Hematopoietic multipotent progenitor cell (in vitro differentiated cells): Measurements from ENCODE around the gene SFMBT2. TPM values are rescaled to one million over a fixed set of nuclear protein-coding genes. Genes with fewer than 3 reads are reported as not detected.

Experiments
- DNase-seq, 3 donors: peaks; one replicate each; pipeline ENCODE4 v3.0.0-alpha.2; 2011 to 2015; ENCODE audit warnings: low read depth in 2 of 3, low spot score in 2 of 3
- total RNA-seq: library from RNA; depleted of rRNA; stranded (reverse); fragments of >200 nt; gene quantifications from one replicate; pipeline ENCODE4 v1.2.3, GENCODE V29; 2012

The SFMBT2 gene
- total RNA-seq, 1 donor, result 4.3 TPM

DNA sequence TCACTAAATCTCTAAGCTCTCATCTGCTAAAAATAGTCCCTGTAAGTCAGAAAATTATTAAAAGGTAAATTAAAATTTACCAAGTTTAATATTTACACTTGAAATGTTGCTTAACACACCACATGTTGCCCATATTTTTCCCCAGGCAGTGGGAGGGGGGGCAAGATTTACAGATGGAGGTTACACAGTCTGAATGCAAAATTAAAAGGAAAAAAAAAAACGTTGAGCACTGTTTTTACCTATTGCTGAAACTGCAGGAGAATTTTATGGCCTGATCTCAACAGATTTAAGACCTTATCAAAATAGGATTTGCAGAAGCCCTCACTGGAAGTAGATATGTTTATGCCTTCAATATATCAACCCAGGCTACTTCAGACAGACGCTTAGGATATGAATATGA lies 133.4 kb downstream of the SFMBT2 start:
- no peak for DNase-seq

DNA sequence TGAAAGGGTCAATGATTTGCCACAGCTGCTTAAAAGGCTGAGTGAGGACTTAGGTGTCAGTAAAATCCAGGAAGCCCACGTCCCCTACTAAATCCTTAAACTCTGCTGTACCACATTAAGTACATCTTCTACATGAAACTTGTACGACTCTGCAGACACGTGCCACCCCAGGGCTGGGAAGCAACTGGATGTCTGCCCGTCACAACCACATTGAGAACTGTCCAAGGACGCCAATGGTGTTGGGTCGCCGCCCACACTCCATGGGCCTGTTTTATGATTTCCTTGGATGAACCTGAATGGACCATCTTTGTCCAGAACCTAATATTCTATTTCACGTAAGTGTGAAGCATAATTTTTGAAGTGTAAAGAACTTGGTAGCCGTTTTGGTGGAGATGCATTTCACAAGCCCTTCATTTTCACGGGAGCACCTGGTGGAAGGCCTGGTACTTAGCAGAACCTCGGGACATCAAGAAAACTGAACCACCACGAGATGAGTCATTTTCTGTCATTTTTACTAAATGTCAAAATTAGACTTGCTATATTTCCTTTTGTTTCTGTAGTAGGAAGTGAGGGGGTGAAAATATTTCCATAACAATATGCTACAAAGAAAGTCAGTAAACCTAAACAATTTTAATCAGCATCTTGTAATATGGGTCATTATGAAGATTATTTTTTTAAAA lies 134.9 kb downstream of the SFMBT2 start:
- no peak for DNase-seq

DNA sequence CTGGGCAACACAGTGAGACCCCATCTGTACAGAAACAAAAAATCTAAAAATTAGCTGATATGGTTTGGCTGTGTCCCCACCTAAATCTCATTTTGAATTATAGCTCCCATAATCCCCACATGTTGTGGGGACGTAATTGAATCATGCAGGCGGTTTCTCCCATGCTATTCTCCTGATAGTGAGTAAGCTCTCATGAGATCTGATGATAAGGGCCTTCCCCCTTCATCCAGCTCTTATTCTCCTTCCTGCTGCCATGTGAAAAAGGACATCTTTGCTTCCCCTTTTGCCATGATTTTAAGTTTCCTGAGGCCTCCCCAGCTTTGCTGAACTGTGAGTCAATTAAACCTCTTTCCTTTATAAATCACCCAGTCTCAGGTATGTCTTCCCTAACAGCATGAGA lies 136.5 kb downstream of the SFMBT2 start:
- no peak for DNase-seq

DNA sequence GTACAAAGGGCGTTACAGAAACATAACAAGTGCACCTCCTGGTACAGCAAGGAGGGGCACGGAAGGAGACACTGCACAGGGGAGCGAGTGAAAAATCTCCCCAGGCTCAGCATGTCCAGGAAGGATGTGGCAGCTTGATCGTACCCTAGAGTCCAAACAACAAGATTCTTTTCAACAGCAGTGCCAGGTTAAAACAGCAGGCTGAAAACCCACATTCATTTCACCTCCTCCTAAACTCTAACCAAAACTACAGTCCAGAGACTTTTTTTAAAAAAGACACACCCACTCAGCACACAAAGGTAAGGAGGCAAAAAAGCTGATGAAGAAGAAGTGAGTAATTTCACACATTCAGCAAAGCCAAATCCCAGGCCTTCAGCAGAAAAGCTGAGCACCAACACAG lies 138.8 kb downstream of the SFMBT2 start:
- DNase-seq, result no peak

DNA sequence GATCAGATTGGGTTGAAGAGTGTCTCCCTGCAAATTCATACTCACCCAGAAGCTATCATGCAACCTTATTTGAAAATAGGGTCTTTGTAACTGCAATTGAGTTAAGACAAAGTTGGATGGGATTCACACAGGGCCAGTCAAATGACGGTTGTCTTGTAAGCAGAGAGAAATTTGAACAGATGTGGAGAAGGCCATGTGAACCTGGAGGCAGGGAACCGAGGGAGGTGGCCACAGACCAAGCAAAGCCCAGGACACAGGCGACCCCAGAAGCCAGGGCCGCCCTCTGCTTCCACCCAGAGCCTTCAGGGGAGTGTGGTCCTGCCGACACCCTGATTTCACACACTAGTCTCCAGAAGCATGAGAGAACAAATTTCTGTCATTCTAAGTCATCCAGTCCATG lies 140.8 kb downstream of the SFMBT2 start:
- no peak for DNase-seq

DNA sequence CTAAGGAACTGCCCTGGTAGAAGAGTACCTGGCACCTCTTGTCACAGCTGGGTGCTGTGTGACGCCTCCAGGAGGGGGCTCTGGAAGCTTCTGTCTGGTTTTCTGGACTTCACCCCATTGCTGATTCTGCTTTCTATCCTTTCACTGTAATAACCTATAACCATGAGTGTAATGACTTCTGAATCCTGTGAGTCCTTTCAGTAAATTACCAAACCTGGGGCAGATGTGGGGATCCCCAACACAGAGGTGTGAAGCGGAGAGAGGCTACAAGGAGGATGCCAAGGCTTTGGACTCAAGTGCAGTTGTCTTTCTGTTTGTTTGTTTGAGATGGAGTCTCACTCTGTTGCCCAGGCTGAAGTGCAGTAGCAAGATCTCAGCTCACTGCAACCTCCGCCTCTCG lies 143.7 kb downstream of the SFMBT2 start:
- DNase-seq, result no peak

DNA sequence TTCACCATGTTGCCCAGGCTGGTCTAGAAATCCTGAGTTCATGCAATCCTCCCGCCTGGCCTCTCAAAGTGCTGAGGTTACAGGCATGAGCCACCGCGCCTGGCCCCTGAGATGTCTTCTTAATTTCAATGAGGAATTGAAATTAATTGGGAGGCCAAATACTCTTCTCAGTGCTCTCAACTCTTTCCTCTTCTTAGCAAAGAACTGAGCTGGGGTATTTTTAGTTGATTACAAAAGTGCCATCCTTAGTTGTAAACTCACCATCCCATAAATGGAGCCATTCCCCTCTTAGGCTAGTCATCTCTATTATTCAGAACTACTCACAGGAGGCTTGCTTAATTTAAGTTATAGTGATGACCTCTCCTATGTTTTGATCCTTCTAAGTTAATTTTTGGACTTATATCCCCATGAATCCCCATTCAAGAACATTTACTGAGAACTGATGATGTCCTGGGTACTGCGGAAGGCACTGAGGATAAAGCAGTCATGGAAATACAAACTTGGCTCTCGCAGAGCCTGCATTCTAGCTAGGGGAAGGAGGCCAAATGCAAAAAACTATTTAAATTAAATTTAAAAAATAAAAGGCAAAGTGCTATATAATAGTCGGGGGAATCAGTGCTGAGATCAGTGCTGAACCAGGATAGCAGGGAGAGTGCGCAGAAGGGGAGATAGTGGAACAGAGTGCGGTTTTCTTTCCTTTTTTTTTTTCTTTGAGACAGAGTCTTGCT lies 145.3 kb downstream of the SFMBT2 start:
- no peak for DNase-seq

DNA sequence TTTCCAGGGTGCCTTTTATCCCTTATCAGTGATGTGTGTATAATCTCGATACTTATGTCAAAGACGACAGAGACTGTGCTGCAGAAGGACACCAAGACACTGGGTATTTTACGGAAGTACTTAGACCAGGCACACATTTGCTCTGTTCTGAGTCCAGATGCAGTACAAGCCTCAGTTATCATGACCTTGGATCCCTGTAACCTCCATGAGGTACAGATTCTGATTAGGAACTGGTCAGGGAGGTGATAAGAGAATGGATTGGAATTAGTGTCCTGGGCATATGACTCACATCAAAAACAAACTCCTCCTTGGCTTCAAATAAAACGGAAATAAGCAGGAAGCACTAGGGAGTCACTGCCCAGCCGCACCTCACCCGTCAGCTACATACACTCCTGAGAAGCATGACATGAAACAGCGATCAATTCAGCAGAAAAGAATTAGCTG lies 146.5 kb downstream of the SFMBT2 start:
- DNase-seq, result no peak

DNA sequence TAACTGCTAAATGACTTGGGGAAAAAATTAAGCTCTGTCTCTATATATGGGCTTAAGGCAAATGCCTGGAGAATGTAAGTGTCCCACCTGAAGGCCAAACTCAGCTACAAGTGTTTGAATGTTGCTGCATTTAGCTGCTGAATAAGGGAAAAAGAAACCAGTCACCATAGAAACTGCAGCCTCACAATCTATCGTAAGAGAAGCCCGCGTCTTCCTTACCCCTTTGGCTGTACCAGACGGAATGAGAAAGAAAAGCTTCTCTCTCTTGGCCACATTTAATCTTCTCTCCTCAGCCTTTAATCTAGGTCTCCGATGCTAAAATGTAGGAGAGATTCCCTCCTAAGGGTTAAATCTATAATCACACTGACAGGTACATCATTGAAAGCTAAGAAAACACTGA lies 147.2 kb downstream of the SFMBT2 start:
- DNase-seq, result no peak

DNA sequence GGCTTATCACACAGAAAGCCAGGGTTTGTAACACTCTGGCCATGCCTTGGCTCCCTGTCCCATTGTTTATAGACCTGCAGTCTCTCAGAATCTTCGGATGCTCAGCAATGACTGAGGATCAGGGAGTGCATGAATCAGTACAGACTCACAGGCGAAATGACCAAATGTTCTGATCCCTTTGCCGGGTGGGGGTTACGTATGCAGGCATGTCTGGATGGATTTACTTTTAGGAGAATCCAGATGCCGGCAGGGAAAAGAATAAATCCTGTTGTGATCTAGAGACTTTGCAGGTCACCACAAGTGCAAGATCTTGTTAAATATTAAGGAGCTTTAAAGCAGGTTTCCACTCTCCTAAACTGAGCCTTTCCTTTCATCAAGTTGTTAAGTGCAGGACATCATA lies 149.5 kb downstream of the SFMBT2 start:
- no peak for DNase-seq

DNA sequence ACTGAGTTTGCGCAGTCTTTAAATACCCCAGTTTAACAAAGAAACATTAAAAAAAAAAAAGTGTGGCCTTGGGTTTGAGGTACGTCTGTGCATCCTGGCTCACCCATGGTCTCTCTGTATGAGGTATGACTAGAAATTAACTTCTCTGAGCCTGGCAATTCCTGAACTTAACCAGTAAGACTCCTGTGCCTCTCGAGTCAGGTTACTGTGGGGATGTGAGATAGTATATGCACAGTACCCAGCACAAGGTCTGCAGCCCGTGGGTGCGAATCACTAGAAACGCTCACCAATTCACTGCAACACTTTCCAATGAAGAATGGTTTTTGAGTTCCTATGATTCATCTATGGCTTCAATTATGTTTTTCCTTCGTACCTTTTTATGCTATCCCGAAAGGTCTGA lies 149.9 kb downstream of the SFMBT2 start:
- DNase-seq, result no peak

DNA sequence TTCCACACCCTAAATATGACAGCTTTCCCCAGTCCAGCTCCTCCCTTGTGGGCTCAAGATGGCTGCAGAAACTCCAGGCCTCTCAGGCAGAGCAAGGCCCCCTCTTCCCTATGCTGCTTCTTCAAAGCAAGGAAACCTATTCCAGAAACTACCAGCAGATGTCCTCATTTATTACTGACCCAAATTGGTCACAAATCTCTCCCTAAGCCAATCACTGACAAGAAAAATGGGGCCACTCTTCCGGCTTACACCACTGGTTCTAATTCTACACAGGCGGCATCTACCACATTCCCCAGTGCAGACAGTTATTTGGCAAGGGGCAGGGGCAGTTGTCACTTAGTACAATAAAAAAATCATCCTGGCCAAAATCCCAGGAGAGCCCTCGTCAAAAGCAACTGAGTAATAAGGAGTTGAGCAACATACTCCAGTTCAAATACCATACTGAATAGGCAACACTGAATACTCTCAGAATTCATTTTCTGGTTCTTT lies 150.4 kb downstream of the SFMBT2 start:
- DNase-seq, result peak in 2 of 3 donors; percentile 71 to 82

DNA sequence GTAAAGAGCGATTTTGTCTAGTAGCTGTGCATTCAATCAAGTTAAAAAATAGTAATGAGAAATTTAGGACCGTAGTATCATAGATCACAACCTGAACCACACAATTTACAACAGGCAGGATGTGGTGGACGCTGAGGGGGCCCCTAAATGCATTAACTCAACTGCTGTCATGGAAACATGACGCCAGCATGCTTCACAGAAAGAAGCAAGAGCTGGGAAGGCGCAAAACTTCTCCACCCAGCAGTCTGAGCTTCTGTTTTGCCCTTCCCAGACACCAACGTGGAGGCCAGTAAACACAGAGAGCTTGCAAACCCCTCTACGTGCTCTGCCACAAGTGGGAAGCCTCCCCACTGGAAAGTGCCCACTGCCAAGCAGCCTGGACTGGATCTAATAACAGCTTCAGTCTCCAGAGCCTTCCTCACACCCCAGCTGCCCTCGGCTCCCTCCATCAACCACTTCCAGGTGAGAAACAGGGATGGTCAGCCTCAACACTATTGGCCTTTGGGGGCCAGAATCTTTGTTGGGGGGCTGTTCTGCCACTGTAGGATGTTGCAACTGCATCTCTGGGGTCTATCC lies 151.8 kb downstream of the SFMBT2 start:
- peak in 2 of 3 donors; percentile 66 to 91 for DNase-seq

DNA sequence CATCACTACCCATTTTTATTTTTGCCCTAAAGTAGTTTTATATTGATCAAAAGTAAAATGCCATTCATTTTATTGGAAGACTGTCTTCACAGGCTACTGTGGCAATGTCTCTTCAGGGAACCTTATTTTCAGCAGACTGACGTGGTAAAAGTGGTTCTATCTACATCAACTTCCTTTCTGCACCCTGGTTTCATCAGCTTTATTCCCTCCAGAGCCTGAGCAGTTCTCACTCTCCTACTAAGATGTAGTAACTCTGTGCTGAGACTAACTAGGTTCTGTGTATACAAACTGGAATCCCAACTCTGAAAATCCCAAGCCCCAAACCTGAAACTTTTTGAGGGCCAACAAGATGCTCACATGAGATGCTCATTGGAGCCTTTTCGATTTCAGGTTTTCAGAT lies 155.3 kb downstream of the SFMBT2 start:
- no peak for DNase-seq

DNA sequence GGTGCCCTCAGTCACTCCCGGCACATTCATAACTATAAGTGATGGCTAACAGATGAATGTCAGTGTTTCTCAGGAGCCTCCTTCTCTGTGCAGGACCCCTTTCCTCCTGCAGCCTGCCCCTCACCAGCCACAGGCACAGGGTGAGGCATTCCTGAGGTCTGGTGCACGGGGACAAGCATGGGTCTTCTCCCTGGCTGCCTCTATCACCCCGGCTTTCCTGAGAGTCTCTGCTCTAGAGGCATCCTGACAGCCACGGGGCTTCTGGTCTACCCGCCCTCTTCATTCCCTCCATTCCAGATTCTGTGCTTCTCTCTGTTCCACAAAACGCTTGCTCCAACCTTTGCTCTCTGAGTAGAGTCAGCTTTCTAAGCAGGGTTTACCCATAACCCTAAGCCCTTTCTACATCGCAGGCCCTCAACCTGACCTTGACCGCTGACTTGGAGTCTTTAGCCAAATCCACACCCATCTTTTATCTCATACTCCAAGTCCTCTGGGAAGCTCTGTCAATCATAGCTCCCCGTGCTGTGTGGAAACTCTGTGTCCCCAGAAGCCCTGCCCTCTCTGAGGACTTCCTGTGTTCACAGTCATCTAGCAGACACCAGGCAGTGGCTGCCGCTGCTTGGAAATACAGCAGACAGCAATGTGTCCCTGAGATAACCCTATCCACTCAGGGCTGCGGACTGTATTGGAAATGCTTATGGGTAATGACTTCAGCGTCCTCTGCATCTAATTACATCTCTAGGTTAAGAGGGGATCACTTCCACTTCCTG lies 159.0 kb downstream of the SFMBT2 start:
- DNase-seq, result no peak

DNA sequence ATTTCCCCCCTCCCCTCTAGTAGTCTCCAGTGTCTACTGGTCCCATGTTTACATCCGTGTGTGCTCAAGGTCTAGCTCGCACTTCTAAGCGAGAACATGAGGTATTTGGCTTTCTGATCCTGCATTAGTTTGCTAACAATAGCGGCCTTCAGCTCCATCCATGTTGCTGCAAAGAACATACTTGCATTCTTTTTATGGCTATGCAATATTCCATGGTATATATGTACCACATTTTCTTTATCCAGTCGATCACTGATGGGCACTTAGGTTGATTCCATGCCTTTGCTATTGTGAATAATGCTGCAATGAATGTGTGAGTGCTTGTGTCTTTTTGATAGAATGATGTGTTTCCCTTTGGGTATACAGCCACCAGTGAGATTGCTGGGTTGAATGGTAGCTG lies 160.6 kb downstream of the SFMBT2 start:
- no peak for DNase-seq

DNA sequence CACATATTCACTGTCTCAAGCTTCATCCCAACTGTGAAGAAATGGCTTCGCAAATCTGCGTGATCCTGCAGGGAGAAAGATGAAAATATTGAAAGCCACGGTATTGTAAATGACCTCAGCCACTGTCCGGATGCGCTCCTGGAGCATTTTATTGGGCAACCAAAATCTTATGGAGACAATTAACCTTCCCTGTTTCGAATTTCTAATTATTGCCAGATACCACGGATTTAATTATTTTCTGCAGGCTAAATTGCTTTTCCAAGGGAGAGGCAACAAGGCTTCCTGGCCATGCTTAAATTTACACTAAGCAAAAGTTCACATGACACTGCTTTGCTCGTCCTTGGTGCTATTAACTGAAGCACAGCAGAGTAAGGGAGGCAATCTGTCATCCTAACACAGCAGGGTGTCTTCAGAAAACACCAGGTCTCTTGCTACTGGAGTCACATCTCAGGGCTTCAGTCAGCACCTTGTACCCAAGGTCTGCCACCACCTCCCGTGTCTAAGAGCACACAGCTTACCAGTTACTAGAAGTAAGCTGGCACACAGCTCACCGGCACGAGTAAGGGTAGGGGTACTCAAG lies 162.2 kb downstream of the SFMBT2 start:
- no peak for DNase-seq

DNA sequence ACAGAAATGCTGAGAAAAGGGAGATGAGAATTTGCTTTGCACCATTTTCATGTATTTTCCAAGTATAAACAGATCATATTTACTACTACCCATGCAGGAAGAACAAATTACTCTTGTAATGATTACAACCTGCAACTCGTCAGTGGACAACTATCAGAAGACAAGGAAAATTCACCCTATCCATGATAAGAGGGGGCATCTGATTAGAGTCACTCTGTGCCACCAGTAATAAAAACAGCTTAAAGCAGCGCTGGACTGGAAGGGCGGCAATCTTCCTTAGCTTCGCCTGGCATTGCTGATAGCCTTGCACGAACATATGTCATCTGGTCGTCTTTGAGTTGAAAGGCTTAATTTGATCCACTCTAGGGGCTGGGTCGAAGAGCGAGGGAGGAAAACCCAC lies 162.7 kb downstream of the SFMBT2 start:
- no peak for DNase-seq

DNA sequence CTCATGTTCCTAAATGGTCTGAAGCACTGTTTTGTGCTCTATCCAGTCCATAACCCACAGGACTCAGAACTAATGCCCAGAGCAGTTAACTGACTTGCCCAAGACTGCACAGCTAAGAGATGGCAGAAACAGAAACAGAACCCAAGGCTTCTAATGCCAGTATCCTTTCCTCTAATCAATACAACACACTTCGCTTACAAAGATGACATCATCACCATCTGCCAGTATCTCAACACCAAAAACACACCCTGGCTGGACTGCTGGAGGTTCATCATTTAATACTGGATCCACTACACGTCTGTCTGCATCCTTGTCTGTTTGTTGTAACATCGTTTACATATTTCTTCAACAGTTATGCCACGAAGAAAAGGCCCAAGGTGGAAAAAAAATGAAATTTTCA lies 165.3 kb downstream of the SFMBT2 start:
- DNase-seq, result no peak

DNA sequence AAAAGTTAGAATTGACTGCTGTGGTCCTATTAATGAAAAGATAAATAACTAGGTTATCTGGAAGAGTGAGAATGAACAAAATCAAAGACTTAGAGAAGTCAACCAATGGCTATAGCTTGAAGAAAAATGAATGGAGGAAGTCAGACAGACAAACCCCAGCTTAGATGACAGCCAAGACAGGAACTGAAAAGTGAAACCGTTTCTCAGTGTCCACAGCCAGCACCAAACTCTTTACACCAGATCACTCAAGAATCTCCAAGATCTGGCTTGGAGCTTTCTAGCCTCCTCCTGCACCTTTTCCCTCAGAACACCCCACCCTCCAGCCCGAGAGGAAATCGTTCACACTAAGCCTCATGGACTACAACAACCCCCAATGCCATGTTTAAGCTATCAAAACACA lies 167.0 kb downstream of the SFMBT2 start:
- peak in 1 of 3 donors; percentile 53 for DNase-seq

DNA sequence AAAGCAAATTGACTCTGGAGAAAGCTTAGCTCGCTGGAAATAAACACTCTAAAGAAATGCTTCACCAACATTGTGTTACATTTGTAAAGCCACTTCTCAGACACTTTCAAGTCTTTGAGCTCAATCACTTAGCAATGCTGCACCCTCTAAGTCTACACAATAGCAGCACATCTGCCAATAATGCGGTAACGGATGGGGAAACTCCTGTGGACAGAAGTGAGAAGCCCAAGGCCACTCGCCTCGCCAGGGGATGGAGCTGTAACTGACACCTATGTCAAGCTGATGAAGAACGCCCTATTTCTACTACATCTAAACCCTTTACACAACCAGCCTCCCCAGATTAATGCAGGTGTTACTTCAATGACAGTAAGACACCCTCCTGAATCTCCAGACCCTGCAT lies 167.7 kb downstream of the SFMBT2 start:
- DNase-seq, result no peak
